Measurements from ENCODE around the gene MIB2.
"Not testable (repeated sequence)": the region's sequence is repeated elsewhere in the genome, so short reads cannot be mapped to it uniquely, and the experiment has no call there.

DNA sequence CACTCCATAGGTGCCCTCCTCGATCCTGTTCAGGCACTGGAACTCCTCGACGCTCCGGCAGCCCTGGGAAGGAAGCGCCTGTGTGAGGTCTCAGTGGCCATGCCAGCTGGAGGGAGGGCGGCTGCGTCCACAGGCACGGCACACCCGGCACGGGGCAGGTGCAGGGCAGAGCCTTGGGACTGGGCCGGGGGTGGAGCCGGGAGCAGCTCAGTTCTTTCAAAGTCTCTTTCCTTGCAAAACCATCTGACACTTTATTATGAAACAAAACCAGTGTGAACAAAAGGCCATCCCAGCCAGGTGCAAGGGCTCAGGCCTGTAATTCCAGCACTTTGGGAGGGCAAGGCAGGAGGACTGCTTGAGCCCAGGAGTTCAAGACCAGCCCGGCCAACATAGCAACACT lies 23.2 kb downstream of the MIB2 start:
- TF ChIP-seq REST (IDR thresholded peaks at IDR 0.05; ENCODE audit: insufficient read depth in 1 of 2, low read depth in 2 of 2, low read length in 1 of 2); CTCF (IDR thresholded peaks at IDR 0.05); POLR2AphosphoS5 (IDR thresholded peaks at IDR 0.05; ENCODE audit: low read depth, low read length); SIN3A (IDR thresholded peaks at IDR 0.05; ENCODE audit: borderline replicate concordance, insufficient read depth, low read depth, low read length); TCF7L2 (IDR thresholded peaks at IDR 0.05; ENCODE audit: low read depth, low read length): not testable (repeated sequence)
